NCI-H1930 (cell line): ENCODE results near the gene METTL8.
"Not testable (repeated sequence)": the region's sequence is repeated elsewhere in the genome, so short reads cannot be mapped to it uniquely, and the experiment has no call there.

Experiments used
- DNase-seq, 2 experiments: peaks; one replicate each; lab custom pipeline; 2025; lab: John Stamatoyannopoulos, UW

The METTL8 gene

DNA sequence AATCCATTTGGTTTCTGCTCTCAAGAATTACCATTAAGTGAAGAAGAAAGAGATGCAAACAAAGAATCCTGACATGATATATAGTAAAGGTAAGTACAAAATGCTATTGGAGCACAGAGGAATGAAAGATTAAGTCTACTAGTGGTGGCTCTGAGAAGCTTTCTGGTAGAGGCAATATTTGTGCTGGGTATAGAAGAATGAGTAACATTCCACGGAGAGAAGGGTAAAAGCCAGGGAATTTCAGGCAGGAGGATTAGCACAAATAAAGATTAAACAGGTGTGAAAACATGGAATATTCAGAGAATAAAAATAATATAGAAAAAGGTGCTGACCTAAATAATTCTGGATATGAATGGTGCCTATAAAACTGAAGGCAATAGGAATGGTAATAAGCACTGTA, 31.8 kb downstream of the METTL8 start:
- DNase-seq, result no peak

DNA sequence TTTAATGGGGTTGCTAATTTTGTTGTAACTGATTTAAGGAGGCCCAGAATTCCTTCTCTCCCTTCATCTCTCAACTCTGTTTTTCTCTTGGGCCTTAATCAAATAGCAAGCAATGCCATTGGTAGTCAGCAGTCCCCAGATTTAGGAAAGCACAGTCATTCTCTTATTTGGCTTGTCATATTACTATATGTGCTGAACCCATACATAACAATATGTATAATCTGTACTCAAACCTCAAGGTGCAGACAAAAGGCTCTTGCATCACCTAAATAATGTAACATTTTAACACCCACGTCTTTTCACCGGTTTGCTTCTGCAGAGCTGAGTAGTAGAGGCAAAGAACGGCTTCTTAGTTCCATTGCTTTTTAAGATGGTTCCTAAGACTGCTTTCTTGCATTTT, 33.4 kb downstream of the METTL8 start:
- DNase-seq, result no peak

DNA sequence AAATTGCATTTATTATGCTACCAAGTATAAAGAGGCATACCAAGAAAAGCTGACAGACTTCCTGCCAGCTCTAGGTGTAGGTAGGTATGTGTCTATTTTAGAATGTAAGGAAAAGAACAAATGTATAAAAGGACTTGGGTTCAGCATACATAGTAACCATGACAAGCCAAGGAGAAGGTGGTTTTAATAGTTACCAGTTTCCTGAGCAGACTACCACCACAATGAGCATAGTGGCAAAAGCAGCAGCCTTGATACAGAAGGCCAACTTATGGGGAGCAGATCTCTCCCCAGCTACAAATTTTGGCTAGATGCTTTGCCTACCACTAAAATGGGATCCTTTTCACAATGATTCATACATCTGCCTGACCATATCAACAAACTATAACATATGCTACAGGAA, 34.5 kb downstream of the METTL8 start:
- no peak for DNase-seq

DNA sequence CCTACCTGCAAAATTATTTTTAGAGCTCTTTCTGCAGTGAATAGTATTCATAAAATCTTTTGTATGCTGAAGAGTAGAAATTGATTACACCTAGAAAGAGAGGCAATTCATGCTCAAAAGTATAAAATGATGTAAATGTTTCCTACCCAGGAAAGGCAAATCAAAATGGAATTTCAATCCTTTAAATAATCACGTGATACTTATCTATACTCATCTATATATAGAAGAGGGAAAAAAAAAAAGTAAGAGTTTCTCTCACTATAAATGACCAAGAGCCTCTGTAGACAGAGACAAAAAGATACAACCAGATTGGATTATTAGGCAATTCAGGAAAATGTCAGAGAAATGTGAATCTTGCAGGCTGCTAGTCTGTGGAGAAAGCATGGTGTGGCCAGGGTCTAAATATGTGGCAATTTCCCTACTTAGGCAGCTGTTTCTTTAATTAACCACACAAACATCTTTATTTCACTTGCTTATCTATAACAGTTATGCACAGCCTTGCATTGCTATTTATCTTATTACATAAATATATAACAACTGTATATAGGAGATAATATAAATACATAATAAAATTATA, 39.5 kb downstream of the METTL8 start:
- no peak for DNase-seq

DNA sequence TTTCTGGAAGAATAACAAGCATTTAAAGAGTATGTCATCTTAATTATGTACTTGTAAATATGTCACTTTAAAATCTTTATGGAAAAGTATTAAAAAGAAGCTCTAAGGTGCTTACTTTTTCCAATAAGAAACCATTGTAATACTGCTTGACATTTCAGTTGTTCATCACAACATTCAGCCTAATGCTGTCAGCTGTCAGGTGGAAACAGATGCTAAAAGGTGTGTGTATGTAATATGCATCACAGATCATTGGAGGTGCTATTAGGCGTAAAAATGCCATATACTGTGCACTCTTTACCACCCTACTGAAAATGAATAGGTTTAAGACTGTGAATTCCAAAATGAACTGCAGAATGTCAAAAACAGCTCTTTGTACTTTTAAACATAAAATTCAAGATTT, 40.3 kb downstream of the METTL8 start:
- DNase-seq, result no peak

DNA sequence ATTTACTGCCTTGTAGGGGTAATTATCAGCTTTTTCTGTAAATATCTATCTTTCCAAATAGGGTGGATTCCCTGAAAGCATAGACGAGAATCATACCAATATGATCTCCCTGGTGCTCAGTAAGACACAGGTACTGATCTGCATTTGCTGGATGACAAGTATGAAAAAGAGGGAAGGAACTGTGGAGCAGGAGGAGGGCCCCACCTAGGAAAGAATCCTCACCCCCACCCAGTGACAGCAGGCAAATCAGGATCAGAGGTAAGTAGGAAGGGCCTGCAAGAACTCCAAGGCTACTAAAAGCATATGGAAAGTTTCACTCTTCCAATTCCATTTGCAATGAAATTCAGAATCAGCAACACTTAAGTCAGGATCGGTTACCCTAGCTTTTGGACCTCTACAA, 42.3 kb downstream of the METTL8 start:
- no peak for DNase-seq

DNA sequence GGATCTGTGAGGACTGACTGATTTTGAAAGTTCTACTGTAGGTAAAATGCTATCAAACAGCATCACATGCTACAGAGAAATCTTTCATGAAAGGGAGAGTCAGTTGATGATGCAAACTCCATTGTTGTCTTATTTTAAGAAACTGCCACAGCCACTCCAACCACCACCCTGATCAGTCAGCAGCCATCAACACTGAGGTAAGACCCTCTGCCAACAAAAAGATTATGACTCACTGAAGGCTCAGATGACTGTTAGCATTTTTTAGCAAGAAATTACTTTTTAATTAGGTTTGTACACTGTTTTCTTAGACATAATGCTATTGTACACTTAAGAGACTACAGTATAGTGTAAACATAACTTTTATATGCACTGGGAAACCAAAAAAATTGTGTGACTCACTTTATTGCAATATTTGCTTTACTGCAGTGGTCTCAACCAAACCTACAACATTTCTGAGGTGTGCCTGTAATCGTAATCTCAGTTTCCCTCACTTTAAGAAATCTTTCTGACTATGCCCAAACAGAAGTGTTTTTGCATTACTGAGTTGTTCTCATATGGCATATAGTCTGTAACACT, 42.8 kb downstream of the METTL8 start:
- no peak for DNase-seq

DNA sequence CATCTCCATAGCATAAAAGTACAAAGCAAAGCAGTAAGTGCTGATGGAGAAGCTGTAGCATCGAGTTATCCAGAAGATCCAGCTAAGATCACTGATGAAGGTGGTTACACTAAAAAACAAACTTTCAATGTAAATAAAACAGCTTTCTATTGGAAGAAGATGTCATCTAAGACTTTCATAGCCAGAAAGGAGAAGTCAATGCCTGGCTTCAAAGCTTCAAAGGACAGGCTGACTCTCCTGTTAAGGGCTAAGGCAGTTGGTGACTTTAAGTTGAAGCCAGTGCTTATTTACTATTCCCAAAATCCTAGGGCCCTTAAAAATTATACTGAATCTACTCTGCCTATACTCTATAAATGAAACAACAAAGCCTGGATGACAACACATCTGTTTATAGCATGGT, 44.0 kb downstream of the METTL8 start:
- no peak for DNase-seq

DNA sequence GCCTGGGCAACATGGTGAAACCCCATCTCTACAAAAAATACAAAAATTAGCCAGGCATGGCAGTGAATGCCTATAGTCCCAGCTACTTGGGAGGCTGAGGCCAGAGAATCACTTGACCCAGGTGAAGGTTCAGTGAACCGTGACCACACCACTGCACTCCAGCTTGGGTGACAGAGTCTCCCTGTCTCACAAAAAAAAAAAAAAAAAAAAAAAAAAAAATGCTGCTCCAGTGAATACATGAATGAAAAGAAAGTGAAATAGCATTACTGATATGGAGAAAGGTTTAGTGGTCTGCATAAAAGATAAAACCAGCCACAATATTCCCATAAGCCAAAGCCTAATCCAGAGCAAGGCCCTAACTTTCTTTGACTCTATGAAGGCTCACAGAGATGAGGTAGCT, 44.5 kb downstream of the METTL8 start:
- no peak for DNase-seq

DNA sequence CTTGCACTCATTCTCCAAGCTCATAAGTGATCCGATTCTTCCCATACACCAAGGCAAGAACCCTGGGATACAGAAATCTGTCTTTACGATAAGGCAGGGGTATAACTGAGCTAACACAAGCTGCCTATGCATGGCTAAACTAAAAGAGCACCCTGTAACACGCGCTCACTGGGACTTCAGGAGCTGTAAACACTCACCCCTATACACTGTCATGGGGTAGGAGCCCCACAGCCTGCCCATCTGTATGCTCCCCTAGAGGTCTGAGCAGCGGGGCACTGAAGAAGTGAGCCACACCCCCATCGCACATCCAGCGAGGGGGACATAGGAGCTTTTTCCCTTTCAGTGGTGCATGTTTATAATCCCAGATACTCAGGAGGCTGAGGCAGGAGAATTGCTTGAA, 46.7 kb downstream of the METTL8 start:
- no peak for DNase-seq

DNA sequence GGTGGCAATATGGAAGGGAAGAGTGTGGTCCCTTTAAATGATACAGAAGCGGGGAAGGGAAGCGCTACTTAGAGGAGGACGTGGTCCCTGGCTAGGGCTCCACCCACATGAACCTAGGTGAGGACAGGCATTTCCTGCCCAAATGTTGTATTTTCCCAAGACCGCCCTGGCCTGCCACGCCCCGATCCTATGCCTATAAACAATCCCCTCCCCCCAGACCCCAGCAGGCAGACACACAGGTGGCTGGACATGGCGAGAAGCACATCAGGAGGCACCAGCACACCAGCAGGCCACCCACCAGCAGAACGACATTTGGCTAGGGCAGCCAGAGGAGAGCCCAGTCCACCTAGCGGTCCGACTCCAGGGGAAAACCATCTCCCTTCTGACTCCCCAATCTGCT, 47.2 kb downstream of the METTL8 start:
- no peak for DNase-seq

DNA sequence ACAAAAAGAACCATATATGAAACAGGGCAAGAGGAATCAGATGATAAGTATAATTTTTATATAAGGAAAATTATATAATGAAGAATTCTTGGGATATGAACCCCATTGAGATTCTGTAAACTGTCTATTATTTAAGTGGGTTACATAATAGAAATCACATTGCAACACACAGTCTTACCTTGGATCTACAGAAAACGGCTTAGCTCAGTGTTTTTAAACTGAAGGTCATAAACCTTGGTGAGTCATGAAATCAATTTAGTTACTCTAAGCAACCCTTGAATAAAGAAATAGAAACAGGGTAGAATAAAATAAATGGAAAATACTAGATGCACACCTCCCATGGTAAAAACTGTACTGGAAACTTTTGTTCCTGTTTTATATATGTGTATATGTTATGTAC, 50.7 kb downstream of the METTL8 start:
- no peak for DNase-seq

DNA sequence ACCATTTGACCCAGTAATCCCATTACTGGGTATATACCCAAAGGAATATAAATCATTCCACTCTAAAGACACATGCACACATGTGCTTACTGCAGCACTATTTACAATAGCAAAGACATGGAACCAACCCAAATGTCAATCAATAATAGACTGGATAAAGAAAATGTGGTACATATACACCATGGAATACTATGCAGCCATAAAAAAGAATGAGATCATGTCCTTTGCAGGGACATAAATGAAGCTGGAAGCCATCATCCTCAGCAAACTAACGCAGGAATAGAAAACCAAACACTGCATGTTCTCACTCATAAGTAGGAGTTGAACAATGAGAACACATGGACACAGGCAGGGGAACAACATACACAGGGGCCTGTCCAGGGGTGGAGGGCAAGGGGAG, 51.6 kb downstream of the METTL8 start:
- not testable (repeated sequence) for DNase-seq

DNA sequence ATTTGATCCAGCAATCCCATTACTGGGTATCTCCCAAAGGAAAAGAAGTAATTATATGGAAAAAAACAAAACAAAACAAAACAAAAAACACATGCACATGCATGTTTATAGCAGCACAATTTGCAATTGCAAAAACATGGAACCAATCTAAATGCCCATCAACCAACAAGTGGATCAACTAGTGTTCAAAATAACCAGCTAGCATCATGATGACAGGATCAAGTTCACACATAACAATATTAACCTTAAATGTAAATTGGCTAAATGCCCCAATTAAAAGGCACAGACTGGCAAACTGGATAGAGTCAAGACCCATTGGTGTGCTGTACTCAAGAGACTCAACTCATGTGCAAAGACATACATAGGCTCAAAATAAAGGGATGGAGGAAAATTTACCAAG, 55.9 kb downstream of the METTL8 start:
- not testable (repeated sequence) for DNase-seq

DNA sequence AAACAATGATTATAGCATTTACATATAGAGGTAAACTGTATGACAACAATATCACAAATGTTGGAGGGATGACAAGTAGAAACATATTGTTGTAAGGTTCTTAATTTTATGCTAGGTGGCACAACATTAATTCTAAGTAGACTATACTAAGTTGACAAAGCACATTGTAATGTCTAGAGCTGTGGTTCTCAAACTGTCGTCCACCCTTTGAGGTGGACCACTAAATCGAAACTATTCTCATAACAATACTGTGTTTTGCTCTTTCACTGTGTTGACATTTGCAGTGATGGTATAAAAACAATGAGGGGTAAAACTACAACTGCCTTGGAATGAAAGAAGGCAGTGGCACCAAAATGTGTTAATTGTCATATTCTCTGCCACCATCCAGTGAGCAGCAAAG, 66.1 kb downstream of the METTL8 start:
- DNase-seq, result no peak

DNA sequence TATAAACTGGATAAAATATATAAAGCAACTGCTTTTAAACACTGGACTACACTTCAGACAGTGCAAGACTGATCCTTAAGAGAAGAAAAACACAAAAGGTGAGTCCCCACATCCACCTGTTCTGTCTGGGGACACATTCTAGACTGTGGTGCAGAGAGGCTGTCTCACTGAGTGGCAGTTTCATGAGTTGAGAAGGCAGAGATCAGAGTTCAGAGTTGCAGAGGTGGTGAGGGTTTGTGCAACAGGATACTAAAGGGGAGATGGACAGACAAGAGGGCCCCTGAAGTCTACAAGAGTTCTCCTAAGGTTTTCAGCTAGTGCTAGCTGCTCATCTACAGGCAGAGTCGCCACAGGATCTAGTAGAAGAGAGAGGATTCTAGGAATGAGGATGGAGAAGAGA, 68.0 kb downstream of the METTL8 start:
- no peak for DNase-seq

DNA sequence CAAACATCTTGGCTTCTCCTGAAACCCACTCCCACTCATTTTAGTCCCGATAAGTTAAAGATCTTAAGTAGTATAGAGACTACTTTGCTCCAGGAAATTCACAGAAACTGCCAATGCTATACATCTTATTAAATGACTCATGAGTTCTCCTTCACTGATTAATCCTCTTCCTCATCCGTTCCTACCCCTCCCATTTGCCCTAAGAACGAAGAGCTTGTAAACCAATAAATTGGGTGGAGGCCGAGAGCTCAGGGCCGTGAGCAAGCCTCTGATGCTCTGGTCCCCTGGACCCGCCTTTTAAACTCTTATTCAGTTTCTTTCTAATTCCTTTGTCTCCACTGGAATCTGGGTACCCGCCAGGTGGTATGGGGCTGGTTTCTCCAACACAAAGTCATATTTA, 68.6 kb downstream of the METTL8 start:
- DNase-seq, result no peak

DNA sequence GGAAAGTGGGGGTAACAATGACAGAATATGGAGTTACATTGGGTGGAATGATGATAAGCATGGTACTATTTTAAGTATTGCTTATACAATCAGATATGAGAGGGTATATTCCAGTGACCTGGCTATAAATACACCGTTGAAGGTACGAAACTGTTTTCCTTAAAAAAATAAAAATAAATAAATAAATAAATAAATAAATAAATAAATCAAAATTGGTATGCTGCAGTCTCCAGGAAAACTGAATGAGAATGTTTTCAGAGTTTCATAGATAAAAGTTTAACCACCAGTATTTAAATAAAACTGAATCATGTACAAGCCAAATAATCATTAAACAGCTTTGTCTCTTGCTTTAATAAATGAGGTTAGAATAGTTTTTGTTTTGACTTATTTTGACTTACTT, 71.4 kb downstream of the METTL8 start:
- no peak for DNase-seq

DNA sequence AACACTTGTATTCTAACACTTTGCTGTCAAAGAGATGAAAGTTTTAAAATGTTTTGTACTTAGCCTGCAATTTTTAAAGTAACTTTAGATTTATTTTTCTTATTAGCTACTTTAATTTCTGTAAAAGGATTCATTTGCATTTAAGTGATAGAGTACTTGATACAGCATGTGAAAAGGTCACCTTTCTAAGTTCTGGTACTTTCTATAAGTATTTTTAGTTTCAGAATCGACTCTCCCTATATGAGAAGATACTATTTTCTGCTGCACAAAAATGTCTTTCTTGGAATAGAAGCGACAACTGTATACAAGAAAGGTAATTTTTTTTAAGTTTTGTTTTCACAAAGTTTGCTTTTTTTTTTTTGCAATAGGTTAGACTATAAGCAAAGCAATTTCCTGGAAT, 72.9 kb downstream of the METTL8 start:
- DNase-seq, result no peak

DNA sequence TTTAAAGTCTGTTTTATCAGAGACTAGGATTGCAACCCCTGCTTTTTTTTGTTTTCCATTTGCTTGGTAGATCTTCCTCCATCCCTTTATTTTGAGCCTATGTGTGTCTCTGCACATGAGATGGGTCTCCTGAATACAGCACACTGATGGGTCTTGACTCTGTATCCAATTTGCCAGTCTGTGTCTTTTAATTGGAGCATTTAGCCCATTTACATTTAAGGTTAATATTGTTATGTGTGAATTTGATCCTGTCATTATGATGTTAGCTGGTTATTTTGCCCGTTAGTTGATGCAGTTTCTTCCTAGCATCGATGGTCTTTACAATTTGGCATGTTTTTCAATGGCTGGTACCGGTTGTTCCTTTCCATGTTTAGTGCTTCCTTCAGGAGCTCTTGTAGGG, 80.0 kb downstream of the METTL8 start:
- DNase-seq, result not testable (repeated sequence)

DNA sequence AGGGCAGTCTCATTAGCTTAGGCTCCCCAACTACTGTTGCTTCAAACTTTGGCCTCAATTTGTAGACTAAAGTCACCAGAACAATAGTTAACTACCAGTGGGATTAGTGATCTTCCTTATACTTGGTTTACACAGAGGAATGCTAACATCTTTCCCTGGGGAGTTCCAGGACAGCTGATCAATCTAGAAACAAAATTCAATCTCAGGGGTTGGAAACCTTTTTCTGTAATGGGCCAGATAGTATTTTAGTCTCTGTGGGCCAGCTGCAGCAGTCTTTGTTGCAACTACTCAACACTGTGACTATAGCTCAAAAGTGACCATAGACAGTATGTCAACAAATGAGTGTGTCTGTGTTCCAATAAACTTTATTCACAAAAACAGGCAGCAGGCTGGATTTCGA, 85.7 kb downstream of the METTL8 start:
- no peak for DNase-seq

DNA sequence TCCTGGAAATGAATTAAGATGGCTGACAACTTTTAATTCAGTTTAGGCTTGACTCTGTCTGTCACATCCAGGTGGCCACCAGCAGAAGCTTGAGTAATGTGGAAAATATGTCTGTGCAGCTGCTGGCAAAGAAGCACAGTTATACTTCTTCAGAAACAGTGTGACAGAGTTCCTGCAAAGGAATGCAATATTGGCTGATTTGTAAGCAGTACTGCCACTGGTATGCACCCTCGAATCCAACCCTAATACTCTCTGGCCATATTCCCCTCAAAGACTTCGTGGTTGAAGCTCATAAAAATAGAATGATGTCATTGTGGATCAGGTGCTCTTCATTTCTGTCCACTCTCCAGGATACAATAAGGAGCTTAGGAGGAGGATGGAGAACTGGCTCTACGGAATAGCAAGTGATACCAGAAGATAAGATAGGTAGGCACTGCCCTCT, 86.2 kb downstream of the METTL8 start:
- DNase-seq, result no peak

DNA sequence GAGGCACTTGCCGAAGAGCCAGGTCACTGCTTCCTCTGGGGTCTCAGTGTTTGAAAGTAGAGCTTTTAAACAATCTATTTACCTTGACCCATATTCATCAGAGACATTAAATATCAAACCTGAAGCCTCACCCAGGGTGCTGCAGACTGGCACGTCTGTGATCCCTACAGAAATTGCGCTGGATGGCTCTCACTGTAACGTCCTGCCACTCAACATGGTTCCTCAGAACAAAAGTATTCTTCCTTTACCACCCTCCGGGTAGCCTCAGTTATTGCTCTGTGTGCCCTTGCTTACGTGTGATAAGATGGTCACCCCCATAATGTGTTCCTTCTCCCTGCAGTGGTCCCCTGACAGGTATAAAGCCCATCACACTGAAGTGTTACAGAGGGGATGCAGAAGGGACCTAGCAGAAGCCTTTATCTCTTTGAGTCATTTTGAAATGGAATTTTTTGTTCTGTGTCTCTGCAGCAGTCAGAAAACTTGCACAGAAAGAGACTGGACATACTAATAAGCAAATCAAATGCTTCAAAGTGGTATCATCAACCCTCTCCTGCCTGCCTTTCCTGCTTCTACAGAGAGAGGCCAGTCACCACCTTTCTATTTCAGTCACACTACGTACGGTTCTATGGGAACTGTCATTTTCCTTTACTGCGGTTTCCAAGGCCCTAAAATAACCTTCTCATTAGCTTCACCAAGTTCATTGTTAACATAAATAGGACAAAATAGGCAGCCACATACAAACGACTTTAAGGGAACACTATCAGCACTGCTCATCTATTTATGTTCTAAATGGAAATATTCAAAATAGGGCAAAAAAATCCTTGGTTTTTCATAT, 86.8 kb downstream of the METTL8 start:
- no peak for DNase-seq
